Upper lobe of left lung (tissue), 6 donors: ENCODE data around the gene ZFYVE16. TPM values are rescaled to one million over a fixed set of nuclear protein-coding genes. Genes with fewer than 3 reads are reported as not detected.

ENCODE experiments used
- ATAC-seq, 2 donors: fragments of 200-7000 bp; cut with Tn5 transposase; one replicate each; pipeline ENCODE4 v1.9.1; 2022; ENCODE audit warnings: mild to moderate bottlenecking in 2 of 2, moderate library complexity in 2 of 2; ENCODE audit not compliant: low FRiP score in 2 of 2
- DNase-seq, 2 donors: peaks; one replicate each; pipeline ENCODE4 v3.0.0-alpha.2; 2019 to 2020
- H3K27ac ChIP-seq, 4 donors: fragments of 200-600 bp; sonication (generic); one replicate each; pipeline ENCODE4 v1.5.1; 2016 to 2019
- H3K27me3 ChIP-seq, 4 donors: fragments of 200-600 bp; sonication (generic); one replicate each; pipeline ENCODE4 v1.5.1; 2017 to 2019
- H3K36me3 ChIP-seq, 4 donors: fragments of 200-600 bp; sonication (generic); one replicate each; pipeline ENCODE4 v1.5.1; 2016 to 2019
- H3K4me1 ChIP-seq, 4 donors: fragments of 200-600 bp; sonication (generic); one replicate each; pipeline ENCODE4 v1.5.1; 2018 to 2019
- H3K4me3 ChIP-seq, 4 donors: fragments of 200-600 bp; sonication (generic); one replicate each; pipeline ENCODE4 v1.5.1; 2017 to 2019; ENCODE audit warnings: mild to moderate bottlenecking in 2 of 4, moderate library complexity in 1 of 4
- H3K9me3 ChIP-seq, 4 donors: fragments of 200-600 bp; sonication (generic); one replicate each; pipeline ENCODE4 v1.5.1; 2018 to 2019
- EP300 ChIP-seq, 4 donors: sonication (generic); formaldehyde crosslinking; IDR thresholded peaks; one replicate each; pipeline ENCODE4 v1.5.1; 2017; ENCODE audit warnings: antibody characterized with exemption in 4 of 4, control low read depth in 2 of 4
- POLR2A ChIP-seq, 4 donors: fragments of 450-650 bp; IDR thresholded peaks; one replicate each; pipeline ENCODE4 v1.5.1; 2016 to 2017; ENCODE audit warnings: antibody characterized with exemption in 4 of 4, mild to moderate bottlenecking in 2 of 4
- POLR2AphosphoS5 ChIP-seq, 2 donors: sonication (generic); formaldehyde crosslinking; IDR thresholded peaks; one replicate each; pipeline ENCODE4 v1.5.1; 2017; ENCODE audit warnings: antibody characterized with exemption in 2 of 2
- WGBS, 2 donors: methylation state at CpG; one replicate each; pipeline ENCODE4 v1.1.5; 2017 to 2018; 5-methylcytosine and 5-hydroxymethylcytosine counted together
- total RNA-seq, 6 donors: library from RNA; depleted of rRNA in 4 of 6; stranded (reverse); fragments of >200 nt in 4 of 6; gene quantifications; one replicate each; pipeline versions ENCODE4 v1.1.0 to v1.2.1, GENCODE V29; 2016 to 2021
- TF ChIP-seq, protein P1 (sequence below), 6 experiments: fragments of 450-650 bp in 4 of 6; fragments of 200-600 bp in 2 of 6; sonication (generic) in 2 of 6; IDR thresholded peaks; one replicate each; pipeline ENCODE4 v1.5.1; 2016 to 2019; ENCODE audit warnings: antibody characterized with exemption in 6 of 6
- donor health status: DM: no; HTN: no; CAD: no; lungs with moderate emphysema.
- donor health status: DM: no; HTN: yes; CAD: no; lungs with severe emphysema.

The ZFYVE16 gene
- 10 to 100 TPM; 27.7 to 52.4 (median 40.2) TPM for total RNA-seq

DNA sequence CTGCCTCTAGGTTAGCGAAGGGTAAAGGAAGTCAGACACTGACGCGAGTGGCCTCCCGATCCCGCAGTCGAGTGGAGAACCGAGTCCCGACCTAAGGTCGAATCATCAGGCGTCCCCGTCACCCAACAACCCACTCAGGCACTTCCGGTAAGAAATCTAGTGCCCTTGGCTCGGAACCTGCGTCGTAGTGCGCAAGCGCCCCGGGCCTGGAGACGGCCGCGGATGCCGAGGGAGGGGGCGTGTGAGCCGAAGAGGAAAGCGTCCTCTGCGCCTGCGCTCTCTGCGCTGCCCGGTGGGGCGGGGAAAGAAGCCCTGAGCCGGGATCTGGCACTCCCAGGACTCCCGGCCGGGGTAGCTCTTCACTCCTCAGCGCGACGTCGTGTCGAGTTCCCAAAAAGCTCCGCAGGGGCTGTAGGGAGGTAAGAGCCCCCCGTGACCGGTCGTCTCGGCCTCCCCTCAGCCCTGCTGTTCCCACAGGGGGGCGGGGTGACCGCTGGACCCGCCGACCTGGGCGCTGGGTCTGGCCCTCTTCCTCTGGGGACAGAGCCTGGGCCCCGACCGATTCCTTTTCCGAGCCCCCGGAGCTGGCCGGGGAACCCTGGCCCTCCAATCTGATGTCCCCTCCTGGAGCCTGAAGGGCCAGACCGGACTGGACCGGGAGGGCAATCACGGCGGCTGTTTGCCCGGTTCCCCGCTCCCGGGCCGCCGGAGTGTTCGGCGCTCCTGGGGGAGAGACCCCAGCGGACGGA lies at the start of gene ZFYVE16:
TSS of gene ZFYVE16 (plus strand) at position 330 of the 749 bp plus-strand sequence. CDS start 26,084 bp downstream, outside the sequence.
- H3K9me3 ChIP-seq, result peaks cover 0 to 3% (median 0%) of the 10 kb centered on the region in 4 donors
- H3K27me3 ChIP-seq, result no peaks in the 10 kb centered on the region
- peak within 1 kb of the TSS; percentile 97 to 99 (median 98) for H3K27ac ChIP-seq
- H3K36me3 ChIP-seq, result no peaks in the 10 kb centered on the region
- peak within 1 kb of the TSS; percentile 67 to 92 (median 82) for H3K4me3 ChIP-seq
- WGBS, 2 donors, result 0% methylated on average over 13 to 37 of the region's 66 CpGs
- DNase-seq, result peak; percentile 98 to 99
- ATAC-seq, result peak; percentile 98 to 99
- TF ChIP-seq, protein P1, sequence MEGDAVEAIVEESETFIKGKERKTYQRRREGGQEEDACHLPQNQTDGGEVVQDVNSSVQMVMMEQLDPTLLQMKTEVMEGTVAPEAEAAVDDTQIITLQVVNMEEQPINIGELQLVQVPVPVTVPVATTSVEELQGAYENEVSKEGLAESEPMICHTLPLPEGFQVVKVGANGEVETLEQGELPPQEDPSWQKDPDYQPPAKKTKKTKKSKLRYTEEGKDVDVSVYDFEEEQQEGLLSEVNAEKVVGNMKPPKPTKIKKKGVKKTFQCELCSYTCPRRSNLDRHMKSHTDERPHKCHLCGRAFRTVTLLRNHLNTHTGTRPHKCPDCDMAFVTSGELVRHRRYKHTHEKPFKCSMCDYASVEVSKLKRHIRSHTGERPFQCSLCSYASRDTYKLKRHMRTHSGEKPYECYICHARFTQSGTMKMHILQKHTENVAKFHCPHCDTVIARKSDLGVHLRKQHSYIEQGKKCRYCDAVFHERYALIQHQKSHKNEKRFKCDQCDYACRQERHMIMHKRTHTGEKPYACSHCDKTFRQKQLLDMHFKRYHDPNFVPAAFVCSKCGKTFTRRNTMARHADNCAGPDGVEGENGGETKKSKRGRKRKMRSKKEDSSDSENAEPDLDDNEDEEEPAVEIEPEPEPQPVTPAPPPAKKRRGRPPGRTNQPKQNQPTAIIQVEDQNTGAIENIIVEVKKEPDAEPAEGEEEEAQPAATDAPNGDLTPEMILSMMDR (IDR thresholded peaks at IDR 0.05), result peak; percentile 30 to 78 (median 66)
- TF ChIP-seq POLR2A (IDR thresholded peaks at IDR 0.05), result peak; percentile 9 to 95 (median 86)
- TF ChIP-seq EP300 (IDR thresholded peaks at IDR 0.05), result peak in 1 of 4 donors; percentile 28
- peak; percentile 82 to 91 for TF ChIP-seq POLR2AphosphoS5 (IDR thresholded peaks at IDR 0.05)
- peaks cover 9 to 25% (median 23%) of the 10 kb centered on the region in 4 donors for H3K4me1 ChIP-seq

DNA sequence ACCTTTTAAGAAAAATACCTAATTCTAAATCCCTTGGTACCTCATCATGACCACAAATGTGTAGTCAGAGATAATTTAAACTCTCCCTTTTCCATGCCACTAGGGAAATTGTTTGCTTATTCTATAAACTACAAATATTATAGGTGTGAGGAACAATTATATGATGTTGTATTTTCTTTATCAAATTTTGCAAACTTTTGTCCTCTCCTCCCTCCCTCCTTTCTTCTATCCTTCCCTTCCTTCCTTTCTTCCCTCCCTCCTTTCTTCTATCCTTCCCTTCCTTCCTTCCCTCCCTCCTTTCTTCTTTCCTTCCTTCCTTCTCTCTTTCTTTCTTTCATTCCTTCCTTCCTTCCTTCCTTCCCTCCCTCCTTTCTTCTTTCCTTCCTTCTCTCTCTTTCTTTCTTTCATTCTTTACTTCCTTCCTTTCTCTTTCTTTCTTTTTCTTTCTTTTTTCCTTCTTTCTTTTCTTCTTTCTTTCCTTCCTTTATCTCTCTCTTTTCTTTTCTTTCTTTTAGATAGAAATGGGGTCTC lies 46.9 kb upstream of the ZFYVE16 start:
- Histone ChIP-seq H3K27ac (no peak overlapping the region), H3K36me3 (no peaks in the 10 kb centered on the region), H3K27me3 (no peaks in the 10 kb centered on the region), H3K4me1 (no peaks in the 10 kb centered on the region), H3K9me3 (no peaks in the 10 kb centered on the region), H3K4me3 (no peak overlapping the region)
- ATAC-seq (no peak), DNase-seq (no peak)
- TF ChIP-seq POLR2AphosphoS5 (IDR thresholded peaks at IDR 0.05) (no peak), POLR2A (IDR thresholded peaks at IDR 0.05) (no peak), EP300 (IDR thresholded peaks at IDR 0.05) (no peak)
- TF ChIP-seq, protein P1 (IDR thresholded peaks at IDR 0.05), result no peak

DNA sequence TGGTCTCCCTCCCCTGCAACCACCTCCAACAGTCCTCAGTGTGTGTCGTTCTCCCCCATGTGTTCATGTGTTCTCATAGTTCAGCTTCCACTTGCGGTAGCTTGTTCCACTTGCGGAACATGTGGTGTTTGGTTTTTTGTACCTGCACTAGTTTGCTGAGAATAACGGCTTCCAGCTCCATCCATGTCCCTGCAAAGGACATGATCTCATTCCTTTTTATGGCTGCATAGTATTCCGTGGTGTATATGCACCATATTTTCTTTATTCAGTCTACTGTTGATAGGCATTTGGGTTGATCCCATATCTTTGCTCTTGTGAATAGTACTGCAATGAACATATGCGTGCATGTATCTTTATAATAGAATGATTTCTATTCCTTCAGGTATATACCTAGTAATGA lies 43.0 kb upstream of the ZFYVE16 start:
- WGBS, 2 donors, result 94 to 95% methylated on average over 6 of the region's 6 CpGs
- H3K4me1 ChIP-seq, result no peaks in the 10 kb centered on the region
- no peaks in the 10 kb centered on the region for H3K27me3 ChIP-seq
- DNase-seq (no peak), ATAC-seq (no peak)
- no peak overlapping the region for H3K27ac ChIP-seq
- H3K36me3 ChIP-seq, result no peaks in the 10 kb centered on the region
- no peak overlapping the region for H3K4me3 ChIP-seq
- H3K9me3 ChIP-seq, result no peaks in the 10 kb centered on the region
- TF ChIP-seq POLR2A (IDR thresholded peaks at IDR 0.05) (no peak), POLR2AphosphoS5 (IDR thresholded peaks at IDR 0.05) (no peak), EP300 (IDR thresholded peaks at IDR 0.05) (no peak)
- TF ChIP-seq, protein P1 (IDR thresholded peaks at IDR 0.05), result no peak

DNA sequence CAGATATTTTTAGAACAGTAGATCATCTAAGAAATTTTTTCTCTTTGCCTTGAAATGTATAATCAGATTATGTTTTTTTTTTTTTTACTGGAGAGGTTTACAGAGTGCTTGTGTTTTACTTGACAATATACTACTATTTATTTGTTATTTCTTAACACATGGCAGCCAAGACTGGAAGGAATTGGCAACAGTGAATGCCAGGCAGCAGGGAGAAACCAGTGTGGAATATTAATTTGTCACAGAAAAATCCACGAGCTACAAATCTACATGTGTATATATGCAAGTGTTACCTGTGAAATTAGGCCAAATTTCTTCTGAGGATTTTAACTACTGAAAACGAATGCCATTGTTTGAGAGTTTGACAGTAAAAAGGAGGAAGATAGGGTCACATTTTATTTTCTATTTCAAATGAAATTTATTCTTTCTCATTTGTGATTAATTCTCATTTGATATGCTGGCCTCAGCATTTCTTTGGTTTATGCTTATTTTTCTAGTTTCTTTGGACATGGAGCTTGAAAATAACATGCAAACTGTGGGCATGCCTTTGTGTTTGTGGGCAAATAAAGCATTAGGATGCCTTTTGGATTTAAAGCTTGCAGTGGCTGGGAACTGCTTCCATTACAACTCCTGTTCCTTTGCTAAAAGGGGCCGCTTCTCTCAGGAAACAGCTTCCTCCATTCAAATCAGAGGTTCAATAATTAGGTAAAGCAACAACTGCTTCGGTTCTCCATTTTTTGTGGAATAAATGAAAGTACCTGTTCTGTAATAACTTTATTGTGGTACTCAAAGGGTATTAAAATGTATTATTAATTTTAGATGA lies 39.0 kb upstream of the ZFYVE16 start:
- no peak overlapping the region for H3K4me3 ChIP-seq
- WGBS, 2 donors, result 79% methylated on average over 4 of the region's 4 CpGs
- H3K4me1 ChIP-seq, result no peaks in the 10 kb centered on the region
- TF ChIP-seq EP300 (IDR thresholded peaks at IDR 0.05) (no peak), POLR2AphosphoS5 (IDR thresholded peaks at IDR 0.05) (no peak), POLR2A (IDR thresholded peaks at IDR 0.05) (no peak)
- TF ChIP-seq, protein P1 (IDR thresholded peaks at IDR 0.05), result no peak
- ATAC-seq (no peak), DNase-seq (no peak)
- H3K27me3 ChIP-seq, result no peaks in the 10 kb centered on the region
- H3K27ac ChIP-seq, result no peak overlapping the region
- H3K9me3 ChIP-seq, result no peaks in the 10 kb centered on the region
- no peaks in the 10 kb centered on the region for H3K36me3 ChIP-seq
